B cell (primary cell): ENCODE data around the gene INPP5J. TPM values are rescaled to one million over a fixed set of nuclear protein-coding genes. Genes with fewer than 3 reads are reported as not detected.

Experiments
- ATAC-seq: fragments of 200-7000 bp; cut with Tn5 transposase; one replicate; pipeline ENCODE4 v1.10.0; 2021; ENCODE audit warnings: low read depth, mild to moderate bottlenecking, moderate number of reproducible peaks, moderate library complexity
- CTCF ChIA-PET: fragments of 350-600 bp; sonication (Branson Sonifier 250); formaldehyde crosslinking; loops from one replicate; lab custom pipeline; 2021; ENCODE audit warnings: antibody characterized with exemption, inconsistent platforms; lab: Charles Lee
- POLR2A ChIA-PET: fragments of 350-600 bp; sonication (Branson Sonifier 250); formaldehyde crosslinking; loops from one replicate; lab custom pipeline; 2021; ENCODE audit warnings: antibody characterized with exemption; lab: Charles Lee
- DNase-seq: peaks from one replicate; pipeline ENCODE4 v3.0.0; 2013
- H2AFZ ChIP-seq: 2 replicates; pipeline ENCODE4 v1.6.1; 2012; ENCODE audit warnings: mild to moderate bottlenecking, low read depth, low read length; ENCODE audit not compliant: insufficient read depth, poor library complexity, severe bottlenecking
- H3K27ac ChIP-seq, 2 donors: 1 replicate in 1 of 2; 2 replicates in 1 of 2; pipeline ENCODE4 v1.5.1; 2012 to 2013; ENCODE audit warnings: low read length in 2 of 2, mild to moderate bottlenecking in 2 of 2, moderate library complexity in 1 of 2
- H3K27me3 ChIP-seq, 4 experiments: fragments of 200-600 bp in 1 of 4; sonication (generic) in 1 of 4; replicated peaks in 1 of 4; 1 replicate in 2 of 4; 2 replicates in 2 of 4; pipeline versions ENCODE4 v1.6.1 to v1.7.0; 2013 to 2016; ENCODE audit warnings: low read length in 3 of 4, mild to moderate bottlenecking in 2 of 4, mixed read lengths in 1 of 4, moderate library complexity in 1 of 4; ENCODE audit not compliant: insufficient read depth in 4 of 4, control insufficient read depth in 3 of 4; ENCODE audit errors: control extremely low read depth in 1 of 4
- H3K36me3 ChIP-seq, 2 experiments: replicated peaks in 1 of 2; 1 replicate in 1 of 2; 2 replicates in 1 of 2; pipeline versions ENCODE4 v1.6.1 to v1.7.1; 2013; ENCODE audit warnings: low read length in 1 of 2; ENCODE audit not compliant: insufficient read depth in 2 of 2, control insufficient read depth in 1 of 2; ENCODE audit errors: control extremely low read depth in 1 of 2, extremely low read depth in 1 of 2
- H3K4me1 ChIP-seq, 2 donors: fragments of 200-600 bp in 1 of 2; sonication (generic) in 1 of 2; 1 replicate in 1 of 2; 2 replicates in 1 of 2; pipeline versions ENCODE4 v1.5.1 to v1.6.1; 2013 to 2017; ENCODE audit warnings: low read length in 2 of 2; ENCODE audit not compliant: control insufficient read depth in 2 of 2, insufficient read depth in 2 of 2
- H3K4me2 ChIP-seq: replicated peaks from 2 replicates; pipeline ENCODE3; 2012; ENCODE audit warnings: mild to moderate bottlenecking, low read depth, low read length; ENCODE audit not compliant: poor library complexity, severe bottlenecking
- H3K4me3 ChIP-seq, 5 experiments: fragments of 200-600 bp in 1 of 5; sonication (generic) in 1 of 5; 1 replicate in 3 of 5; 2 replicates in 2 of 5; pipeline versions ENCODE4 v1.5.1 to v1.7.0; 2011 to 2016; ENCODE audit warnings: low read length in 4 of 5, mild to moderate bottlenecking in 4 of 5, low read depth in 2 of 5, control low read depth in 1 of 5, moderate library complexity in 1 of 5; ENCODE audit not compliant: insufficient read depth in 1 of 5; ENCODE audit errors: control extremely low read depth in 1 of 5, extremely low read depth in 1 of 5
- H3K79me2 ChIP-seq: fragments of 200-600 bp; sonication (generic); one replicate; pipeline ENCODE4 v1.6.0; 2016; ENCODE audit warnings: low read length; ENCODE audit not compliant: control insufficient read depth, insufficient read depth
- H3K9ac ChIP-seq: fragments of 200-600 bp; sonication (generic); 2 replicates; pipeline ENCODE4 v1.6.1; 2017; ENCODE audit warnings: mild to moderate bottlenecking, low read length, moderate library complexity
- H3K9me3 ChIP-seq, 3 donors: one replicate each; pipeline versions ENCODE4 v1.6.1 to v1.7.1; 2013; ENCODE audit warnings: low read length in 2 of 3; ENCODE audit not compliant: control insufficient read depth in 2 of 3, insufficient read depth in 1 of 3; ENCODE audit errors: control extremely low read depth in 1 of 3
- H4K20me1 ChIP-seq: 2 replicates; pipeline ENCODE4 v1.6.0; 2012; ENCODE audit warnings: mild to moderate bottlenecking, low read length; ENCODE audit not compliant: insufficient read depth, control insufficient read depth, poor library complexity, severe bottlenecking
- H3K27ac Mint-ChIP-seq: one replicate; pipeline ENCODE4 v1.8.0; 2021; ENCODE audit warnings: mixed read lengths
- H3K27me3 Mint-ChIP-seq: one replicate; pipeline ENCODE4 v1.8.0; 2021; ENCODE audit warnings: mixed read lengths
- H3K4me1 Mint-ChIP-seq: one replicate; pipeline ENCODE4 v1.8.0; 2021; ENCODE audit warnings: mixed read lengths
- H3K4me3 Mint-ChIP-seq: one replicate; pipeline ENCODE4 v1.8.0; 2021; ENCODE audit warnings: mixed read lengths
- H3K9me3 Mint-ChIP-seq: one replicate; pipeline ENCODE4 v1.8.0; 2022; ENCODE audit warnings: mixed read lengths; ENCODE audit not compliant: insufficient read depth
- CTCF ChIP-seq: fragments of 200-600 bp; IDR thresholded peaks from one replicate; pipeline ENCODE4 v1.8.0; 2022; ENCODE audit warnings: antibody characterized with exemption, mild to moderate bottlenecking
- EZH2 ChIP-seq: IDR thresholded peaks from 2 replicates; pipeline ENCODE4 v1.6.1; 2012; ENCODE audit warnings: borderline replicate concordance, low read depth, mild to moderate bottlenecking, moderate library complexity, low read length; ENCODE audit not compliant: insufficient read depth, poor library complexity, severe bottlenecking
- WGBS: methylation state at CpG from one replicate; pipeline ENCODE4 v1.1.5; 2013; ENCODE audit warnings: missing lambda C conversion rate; ENCODE audit not compliant: insufficient coverage; 5-methylcytosine and 5-hydroxymethylcytosine counted together
- intact Hi-C: fragments of 100-400 bp; cut with micrococcal nuclease; formaldehyde crosslinking; loops from one replicate; pipeline ENCODE4 v1.10.0; 2022
- polyA plus RNA-seq: library from polyadenylated mRNA; depleted of rRNA; stranded (reverse); fragments of >200 nt; gene quantifications from 2 replicates; pipeline ENCODE4 v1.2.3, GENCODE V29; 2012
- total RNA-seq, 2 donors: library from RNA; stranded (reverse); fragments of 120-200 nt in 1 of 2; gene quantifications; 1 replicate in 1 of 2; 2 replicates in 1 of 2; pipeline versions ENCODE4 v1.2.3 to v1.2.4, GENCODE V29; 2013 to 2022

The INPP5J gene
- total and polyA plus RNA-seq, 2 donors (not counting 1 experiment from before 2014, with no cell fraction given) = 0.07 to 0.52 TPM

DNA sequence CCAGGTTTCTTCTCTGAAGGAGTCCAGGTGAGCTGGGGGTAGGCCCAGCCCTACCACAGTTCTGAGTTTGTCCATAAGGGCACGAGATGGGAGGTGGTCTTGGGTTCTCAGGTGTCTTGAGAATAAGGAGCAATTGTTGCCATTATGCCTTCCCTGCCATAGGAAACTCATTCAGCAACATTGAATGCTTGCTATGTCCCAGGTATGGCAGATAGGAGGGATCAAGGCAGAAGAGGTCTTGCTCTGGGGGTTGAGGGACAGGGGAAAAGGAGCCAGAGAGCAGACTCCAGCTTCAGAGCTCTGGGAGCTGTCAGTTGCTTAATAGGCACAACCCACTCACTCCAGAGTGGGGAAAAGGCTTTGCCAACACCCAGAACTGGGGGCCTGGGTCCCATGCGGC lies 19.7 kb upstream of the INPP5J start:
- no peaks in the 10 kb centered on the region for H3K27me3 Mint-ChIP-seq
- CTCF ChIA-PET = no interaction called here

More for the DNA sequence above, 19.7 kb upstream of the INPP5J start:
- Histone ChIP-seq H2AFZ (no peak overlapping the region), H3K4me1 (peaks cover 15 to 16% of the 10 kb centered on the region in 2 donors), H3K36me3 (no peaks in the 10 kb centered on the region), H4K20me1 (no peaks in the 10 kb centered on the region), H3K9me3 (no peaks in the 10 kb centered on the region), H3K4me2 (no peak overlapping the region), H3K27ac (no peak overlapping the region), H3K27me3 (no peaks in the 10 kb centered on the region), H3K9ac (no peak overlapping the region), H3K4me3 (no peak overlapping the region), H3K79me2 (no peaks in the 10 kb centered on the region)
- ATAC-seq (no peak), DNase-seq (no peak)
- no peak overlapping the region for H3K4me3 Mint-ChIP-seq
- WGBS = 84% methylated on average over 2 of the region's 2 CpGs
- intact Hi-C loops = no loop called here
- TF ChIP-seq CTCF (no peak), EZH2 (no peak)
- no peak overlapping the region for H3K27ac Mint-ChIP-seq
- H3K4me1 Mint-ChIP-seq = peaks cover 22% of the 10 kb centered on the region
- POLR2A ChIA-PET = no interaction called here
- H3K9me3 Mint-ChIP-seq = no peaks in the 10 kb centered on the region
